SU-DHL-6 (cell line): ENCODE measurements around the gene AURKAIP1.

ENCODE experiments used
- EZH2phosphoT487 ChIP-seq: fragments of 200-600 bp; sonication (generic), shearing (Covaris generic); conservative IDR thresholded peaks from 2 replicates; pipeline ENCODE4 v1.6.1; 2018; ENCODE audit warnings: mild to moderate bottlenecking, antibody characterized with exemption, low read length, moderate library complexity, mixed read lengths
- TF ChIP-seq, protein P1 (sequence below): fragments of 200-600 bp; sonication (generic); IDR thresholded peaks from one replicate; pipeline ENCODE4 v1.5.1; 2017; ENCODE audit warnings: antibody characterized with exemption, mild to moderate bottlenecking, low read length, moderate library complexity; ENCODE audit not compliant: insufficient read depth, poor library complexity, severe bottlenecking

- TF ChIP-seq, protein P1, sequence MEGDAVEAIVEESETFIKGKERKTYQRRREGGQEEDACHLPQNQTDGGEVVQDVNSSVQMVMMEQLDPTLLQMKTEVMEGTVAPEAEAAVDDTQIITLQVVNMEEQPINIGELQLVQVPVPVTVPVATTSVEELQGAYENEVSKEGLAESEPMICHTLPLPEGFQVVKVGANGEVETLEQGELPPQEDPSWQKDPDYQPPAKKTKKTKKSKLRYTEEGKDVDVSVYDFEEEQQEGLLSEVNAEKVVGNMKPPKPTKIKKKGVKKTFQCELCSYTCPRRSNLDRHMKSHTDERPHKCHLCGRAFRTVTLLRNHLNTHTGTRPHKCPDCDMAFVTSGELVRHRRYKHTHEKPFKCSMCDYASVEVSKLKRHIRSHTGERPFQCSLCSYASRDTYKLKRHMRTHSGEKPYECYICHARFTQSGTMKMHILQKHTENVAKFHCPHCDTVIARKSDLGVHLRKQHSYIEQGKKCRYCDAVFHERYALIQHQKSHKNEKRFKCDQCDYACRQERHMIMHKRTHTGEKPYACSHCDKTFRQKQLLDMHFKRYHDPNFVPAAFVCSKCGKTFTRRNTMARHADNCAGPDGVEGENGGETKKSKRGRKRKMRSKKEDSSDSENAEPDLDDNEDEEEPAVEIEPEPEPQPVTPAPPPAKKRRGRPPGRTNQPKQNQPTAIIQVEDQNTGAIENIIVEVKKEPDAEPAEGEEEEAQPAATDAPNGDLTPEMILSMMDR, result no peak
- no peak for TF ChIP-seq EZH2phosphoT487
Observed at GRCh38 chr1:1377540-1378205, 2.7 kb upstream of the AURKAIP1 start.
